IPS-18c (cell line): ENCODE data around the gene CELF4.
A peak's percentile ranks its signal among the peaks of the same experiment; 100 is the strongest.

Experiments
- H3K4me3 ChIP-seq: 2 replicates; pipeline ENCODE4 v1.7.0; 2013; ENCODE audit warnings: low read depth, mild to moderate bottlenecking, low read length, moderate library complexity; ENCODE audit not compliant: insufficient read depth
- H3K9me3 ChIP-seq: one replicate; pipeline ENCODE4 v1.6.1; 2013; ENCODE audit warnings: mild to moderate bottlenecking, low read length, moderate library complexity; ENCODE audit not compliant: control insufficient read depth, insufficient read depth

The CELF4 gene

DNA sequence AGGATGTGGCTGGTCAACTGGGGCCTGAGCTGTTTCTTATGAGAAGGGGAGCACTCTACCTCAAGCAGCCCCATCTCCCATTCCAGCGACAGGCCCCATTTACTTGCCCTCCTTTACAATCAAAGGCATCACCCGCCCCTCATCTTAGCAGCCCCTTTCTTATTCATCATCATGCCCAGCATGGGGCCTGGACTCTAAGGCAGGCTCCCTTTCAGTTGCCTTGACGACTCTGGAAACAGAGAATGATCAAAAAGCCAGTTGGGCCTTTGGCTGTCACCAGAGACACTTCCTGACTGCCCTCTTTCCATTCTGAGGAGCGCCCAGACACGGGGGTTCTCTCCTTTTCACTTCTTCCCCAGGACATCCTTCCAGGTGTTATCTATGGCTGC is 11.2 kb downstream of the CELF4 start:
- no peaks in the 10 kb centered on the region for H3K9me3 ChIP-seq
- peak overlapping the region; percentile 31; the same call in 1 of the 2 replicates for H3K4me3 ChIP-seq

DNA sequence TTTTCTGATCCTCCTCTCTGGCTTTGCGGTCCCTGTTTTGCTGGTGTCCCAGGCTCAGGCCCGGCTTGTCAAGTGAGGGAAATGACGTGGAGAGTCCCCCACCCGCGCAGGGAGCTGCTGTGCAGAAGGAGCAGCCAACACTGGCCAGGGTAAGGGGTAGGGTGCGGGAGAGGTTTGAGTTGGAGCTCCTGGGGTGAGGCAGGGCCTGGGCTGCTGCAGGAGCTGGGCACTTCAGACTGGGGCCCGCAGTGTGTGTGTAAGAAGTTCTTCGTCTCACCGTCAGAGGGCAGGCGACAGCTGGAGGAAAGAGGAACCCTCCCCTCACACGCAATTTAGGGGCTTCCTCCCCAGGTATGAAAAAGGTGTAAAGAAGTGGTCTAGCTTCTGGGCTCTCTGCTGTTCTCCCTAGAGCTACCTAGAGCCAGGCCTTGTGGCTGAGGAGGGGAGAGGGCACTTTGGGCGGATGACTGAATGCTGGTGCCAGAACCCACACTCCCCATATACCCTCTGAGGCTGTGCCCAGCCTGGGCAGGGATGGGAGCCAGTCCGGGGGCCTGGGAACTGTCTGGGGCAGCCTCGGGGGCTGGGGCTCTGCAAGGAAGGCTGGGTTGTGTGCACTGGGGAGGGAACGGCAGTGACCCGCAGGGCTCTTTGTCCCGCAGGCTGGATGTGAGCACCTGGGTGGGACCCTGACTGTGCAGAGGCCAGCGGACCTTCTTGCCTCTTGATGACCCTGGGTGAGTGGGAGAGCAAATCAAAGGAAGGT is 11.8 kb downstream of the CELF4 start:
- H3K4me3 ChIP-seq: peak overlapping the region; percentile 31; the same call in 1 of the 2 replicates
- no peaks in the 10 kb centered on the region for H3K9me3 ChIP-seq

DNA sequence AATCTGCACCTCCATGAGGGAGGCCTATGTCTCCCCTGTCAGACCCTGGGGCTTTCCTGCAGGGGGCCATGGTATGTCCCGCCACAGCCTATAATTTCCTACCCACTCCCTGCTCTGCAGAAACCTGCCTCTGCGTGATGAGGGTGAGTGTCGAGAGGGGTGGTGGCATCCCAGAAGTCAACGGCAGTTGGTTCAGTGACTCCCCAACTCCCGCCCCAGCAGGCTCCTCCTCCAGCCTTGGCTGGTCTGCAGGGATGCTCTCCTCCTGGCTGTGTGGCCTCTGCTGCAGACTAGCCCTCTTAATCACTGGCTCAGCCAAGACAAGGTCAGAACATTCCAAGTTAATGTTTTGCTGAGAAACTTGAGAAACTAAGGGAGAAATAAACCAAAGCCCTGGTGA is 13.3 kb downstream of the CELF4 start:
- Histone ChIP-seq H3K4me3 (no peak overlapping the region), H3K9me3 (no peaks in the 10 kb centered on the region)

DNA sequence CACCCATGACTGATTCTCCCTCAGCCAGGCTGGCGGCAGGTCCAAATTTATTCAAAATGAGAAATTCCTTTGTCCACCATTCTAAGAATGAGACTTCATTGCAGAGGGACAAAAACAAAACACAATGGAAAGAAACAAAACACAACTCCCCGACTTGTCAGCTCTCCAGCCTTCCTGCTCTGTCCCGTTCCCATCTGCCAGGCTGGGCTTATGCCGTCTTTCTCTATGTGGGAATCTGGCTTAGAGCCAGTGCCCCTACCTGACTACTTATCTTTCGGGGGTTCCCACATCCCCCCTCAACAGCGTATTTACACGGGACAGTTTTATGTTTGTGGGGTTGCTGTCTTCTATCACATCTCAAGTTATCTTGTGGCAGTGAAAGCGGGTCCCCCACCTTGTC is 13.8 kb downstream of the CELF4 start:
- Histone ChIP-seq H3K9me3 (no peaks in the 10 kb centered on the region), H3K4me3 (no peak overlapping the region)

DNA sequence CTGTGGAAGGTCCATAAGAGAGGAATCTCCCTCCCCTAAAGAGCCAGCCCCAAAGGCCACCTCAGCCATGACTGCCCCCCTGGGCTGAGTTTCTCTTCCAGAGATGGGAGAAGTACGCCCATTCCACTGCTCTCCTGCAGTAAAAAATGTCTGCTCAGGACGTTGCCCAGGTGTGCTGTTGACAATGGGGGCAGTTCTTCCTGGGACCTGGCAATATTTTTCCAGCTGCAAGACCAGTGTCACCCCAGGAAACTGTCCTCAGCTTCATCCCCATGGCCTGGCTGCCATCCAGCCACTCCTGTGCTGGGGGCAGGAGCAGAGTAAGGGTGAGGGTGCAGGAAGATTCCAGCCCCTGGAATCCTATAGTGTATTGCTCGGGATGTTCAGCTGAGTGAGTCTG is 14.3 kb downstream of the CELF4 start:
- H3K4me3 ChIP-seq: no peak overlapping the region
- no peaks in the 10 kb centered on the region for H3K9me3 ChIP-seq

DNA sequence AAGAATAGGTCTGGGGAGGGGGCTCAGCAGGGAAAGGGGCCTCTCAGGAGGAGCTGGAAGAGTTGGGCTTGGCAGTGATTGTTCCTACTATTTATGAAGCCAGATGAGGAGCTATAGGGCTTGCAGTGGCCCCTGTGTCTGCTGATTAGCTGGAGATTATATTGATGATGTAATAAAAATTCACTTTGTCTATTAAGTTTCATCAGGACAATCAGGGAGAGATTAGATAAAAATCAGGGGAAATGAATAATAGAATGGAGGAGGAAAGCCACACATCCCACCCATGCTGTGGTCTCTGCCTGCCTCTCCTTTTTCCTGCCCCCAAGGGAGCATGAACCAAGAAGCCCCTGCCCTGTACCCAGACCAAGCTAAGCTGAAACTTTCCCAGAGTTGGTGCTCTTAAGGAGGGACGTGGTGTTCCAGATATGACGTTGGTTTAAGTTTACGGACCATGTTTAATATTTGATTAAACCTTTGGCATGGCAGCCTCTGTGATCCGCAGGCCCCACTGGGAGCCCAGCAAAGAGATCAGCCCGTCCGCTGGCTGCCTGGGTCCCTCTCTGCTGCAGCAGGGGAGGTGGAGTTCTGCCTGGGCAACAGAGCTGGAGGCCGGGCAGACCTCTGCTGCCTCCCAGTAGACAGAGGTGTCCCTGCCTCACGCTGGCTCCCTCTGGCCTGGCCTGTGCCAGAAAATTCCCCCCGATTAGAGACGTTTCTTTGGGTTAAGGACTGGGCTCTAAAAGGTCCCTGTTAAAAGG is 15.3 kb downstream of the CELF4 start:
- Histone ChIP-seq H3K4me3 (no peak overlapping the region), H3K9me3 (no peaks in the 10 kb centered on the region)

DNA sequence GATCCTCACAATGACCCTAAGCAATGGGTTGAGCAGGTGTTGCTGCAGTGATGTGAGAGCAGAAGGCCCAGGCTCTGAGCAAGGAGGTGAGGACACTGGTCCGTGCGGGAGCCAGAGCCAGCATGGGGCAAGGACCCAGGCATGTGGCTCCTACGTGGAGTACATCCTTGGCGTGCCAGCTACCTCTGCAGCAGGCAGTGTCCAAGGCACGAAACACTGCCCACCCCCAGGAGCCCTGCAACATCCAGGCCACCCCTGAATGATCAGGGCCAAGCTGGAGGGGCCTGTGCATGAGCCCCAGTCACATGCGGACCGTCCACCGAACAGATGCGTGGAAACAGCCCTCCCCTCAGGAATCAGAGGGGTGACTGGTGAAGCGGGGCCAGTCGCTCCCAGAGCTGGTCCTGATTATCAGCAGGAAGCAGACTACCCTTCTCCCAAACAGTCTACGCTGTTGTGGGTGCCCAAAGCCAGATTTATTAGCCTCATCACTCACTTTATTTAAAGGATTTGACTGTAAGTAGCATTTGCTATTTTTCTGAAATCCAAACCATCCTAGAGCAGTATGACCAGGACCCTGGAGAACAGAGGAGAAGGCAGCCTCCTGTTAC is 16.8 kb downstream of the CELF4 start:
- Histone ChIP-seq H3K4me3 (no peak overlapping the region), H3K9me3 (no peaks in the 10 kb centered on the region)

DNA sequence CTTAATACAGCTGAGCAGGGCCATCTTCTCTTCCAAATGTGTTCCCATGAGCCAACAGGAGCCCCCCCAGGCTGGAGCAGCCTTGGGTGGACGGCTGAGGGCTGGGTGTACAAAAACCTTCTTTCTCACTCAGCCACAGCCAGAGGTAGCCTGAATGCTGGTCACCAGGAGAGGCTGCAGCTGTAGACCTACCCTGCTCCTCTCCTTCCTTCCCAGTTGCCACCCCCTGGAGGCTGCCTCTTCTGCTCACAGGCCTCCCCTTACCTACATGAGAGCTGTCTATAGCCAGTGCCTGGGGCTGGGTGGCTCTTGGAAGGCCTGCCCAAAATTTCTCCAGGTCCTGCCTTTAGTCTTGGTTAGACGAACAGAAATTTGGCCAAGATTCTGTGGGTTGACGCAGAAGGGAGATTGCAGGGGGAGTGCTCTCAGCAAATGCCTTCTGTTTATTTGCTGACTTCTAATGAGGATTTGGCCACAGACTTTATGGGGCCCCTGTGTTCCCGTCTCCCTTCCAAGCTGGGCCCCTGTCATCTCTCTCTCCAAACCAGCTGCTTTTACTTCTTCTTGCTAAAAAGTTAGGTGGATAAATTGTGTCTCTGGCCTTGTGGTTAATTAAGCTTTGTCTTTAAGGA is 18.3 kb downstream of the CELF4 start:
- Histone ChIP-seq H3K9me3 (no peaks in the 10 kb centered on the region), H3K4me3 (no peak overlapping the region)

DNA sequence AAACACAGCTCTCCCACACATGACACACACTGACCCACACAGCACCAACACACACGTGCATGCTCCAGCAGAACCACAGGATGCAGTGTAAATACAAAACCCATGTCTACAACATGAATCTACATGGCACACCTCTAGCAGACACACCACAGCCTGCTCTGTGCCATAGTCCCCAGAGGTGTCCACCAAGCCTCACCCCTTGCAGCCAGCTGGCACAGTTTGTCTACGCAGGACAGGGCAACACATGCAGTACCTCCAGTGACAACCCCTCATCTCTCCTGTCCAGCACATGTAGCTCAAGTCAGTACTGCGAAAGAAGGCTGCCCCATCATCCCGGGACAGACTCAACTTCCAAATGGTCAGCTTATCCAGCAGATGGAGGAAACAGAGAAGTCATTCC is 18.9 kb downstream of the CELF4 start:
- no peak overlapping the region for H3K4me3 ChIP-seq
- H3K9me3 ChIP-seq: no peaks in the 10 kb centered on the region

DNA sequence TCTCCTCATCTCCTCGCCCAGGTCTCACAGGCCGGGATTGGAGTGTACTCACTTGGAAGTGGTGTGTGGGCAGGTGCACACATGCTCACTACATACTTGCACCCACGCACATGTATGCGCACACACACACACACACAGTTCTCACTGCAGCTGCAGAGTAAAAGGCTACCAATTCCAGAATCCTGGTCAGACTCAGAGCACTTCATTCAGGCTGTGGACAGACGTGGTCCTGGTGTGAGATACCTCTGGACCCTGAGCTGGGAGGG is 19.4 kb downstream of the CELF4 start:
- Histone ChIP-seq H3K4me3 (no peak overlapping the region), H3K9me3 (no peaks in the 10 kb centered on the region)

DNA sequence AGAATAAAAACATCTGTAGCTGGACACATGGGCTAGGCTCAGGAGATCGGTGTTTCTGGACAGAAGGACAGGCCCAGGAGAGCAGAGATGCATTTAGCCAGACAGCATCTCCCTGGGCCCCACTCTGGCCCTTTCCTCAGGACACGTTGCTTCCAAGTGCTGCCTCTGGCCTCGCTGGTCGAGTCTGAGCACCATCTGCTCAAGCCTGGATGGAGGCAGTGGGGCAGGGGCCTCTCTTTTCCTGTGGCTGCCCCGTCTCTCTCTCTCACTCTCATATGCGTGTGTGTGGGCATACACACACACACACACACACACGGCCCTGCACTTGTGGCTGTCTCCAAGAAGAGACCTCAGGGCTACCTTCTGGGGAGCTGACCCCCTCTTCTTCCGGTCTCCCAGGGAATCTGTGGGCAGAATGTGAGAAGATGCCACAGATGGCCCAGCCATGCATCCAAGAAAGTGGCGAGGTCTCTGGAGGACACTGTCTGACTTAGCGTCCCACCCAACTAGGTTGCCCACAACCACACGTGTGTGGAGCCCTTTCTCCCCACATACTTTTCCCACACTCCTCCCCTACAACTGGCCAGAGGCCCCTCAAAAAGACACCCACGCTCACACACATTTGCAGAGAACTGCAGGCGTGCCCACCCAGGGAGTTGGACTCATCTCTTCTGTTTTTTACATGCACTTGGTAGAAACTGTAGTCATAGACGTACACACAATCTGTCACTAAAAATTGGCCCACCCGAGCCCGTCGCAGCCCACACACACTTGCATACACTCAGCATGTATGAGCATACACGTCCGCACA is 19.9 kb downstream of the CELF4 start:
- Histone ChIP-seq H3K4me3 (no peak overlapping the region), H3K9me3 (no peaks in the 10 kb centered on the region)

DNA sequence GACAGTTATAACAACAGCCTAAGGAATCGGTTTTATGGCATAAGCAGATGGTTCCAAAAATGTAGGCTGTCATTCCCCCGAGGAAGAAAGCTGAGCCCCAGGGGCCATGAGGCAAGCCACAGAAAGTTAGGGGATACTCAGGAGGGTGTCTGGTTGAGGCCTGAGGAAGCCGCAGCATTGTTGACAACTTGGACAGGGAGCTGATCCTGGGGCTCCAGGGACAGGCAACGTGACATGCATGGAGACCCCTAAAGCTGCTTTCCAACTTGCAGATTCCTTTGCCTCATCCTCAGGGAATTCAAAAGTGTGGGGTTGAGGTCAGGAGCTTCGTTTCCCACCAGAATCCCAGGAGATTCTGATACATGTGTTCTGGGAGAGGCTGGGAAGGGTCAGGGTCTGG is 20.9 kb downstream of the CELF4 start:
- H3K4me3 ChIP-seq: no peak overlapping the region

DNA sequence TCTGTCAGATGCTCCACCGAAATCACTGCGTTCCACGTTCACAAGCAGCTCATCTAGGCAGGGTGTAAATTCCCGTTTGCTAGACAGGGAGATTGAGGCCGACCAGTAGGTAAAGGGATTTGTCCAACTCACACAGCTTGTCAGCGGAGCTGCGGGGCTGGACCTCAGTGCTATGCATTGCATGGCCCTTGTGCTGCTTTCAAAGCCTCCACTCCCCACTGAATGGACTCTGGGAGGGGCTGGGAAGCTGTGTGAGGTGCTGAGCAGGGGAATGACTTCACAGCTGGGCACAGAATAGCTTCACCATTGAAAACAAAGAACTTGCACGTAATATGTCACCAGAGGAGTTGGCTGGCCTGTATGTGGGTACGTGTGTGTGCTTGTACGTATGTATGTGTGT is 21.4 kb downstream of the CELF4 start:
- Histone ChIP-seq H3K4me3 (no peak overlapping the region), H3K9me3 (no peaks in the 10 kb centered on the region)

More for the DNA sequence above, 20.9 kb downstream of the CELF4 start:
- no peaks in the 10 kb centered on the region for H3K9me3 ChIP-seq

DNA sequence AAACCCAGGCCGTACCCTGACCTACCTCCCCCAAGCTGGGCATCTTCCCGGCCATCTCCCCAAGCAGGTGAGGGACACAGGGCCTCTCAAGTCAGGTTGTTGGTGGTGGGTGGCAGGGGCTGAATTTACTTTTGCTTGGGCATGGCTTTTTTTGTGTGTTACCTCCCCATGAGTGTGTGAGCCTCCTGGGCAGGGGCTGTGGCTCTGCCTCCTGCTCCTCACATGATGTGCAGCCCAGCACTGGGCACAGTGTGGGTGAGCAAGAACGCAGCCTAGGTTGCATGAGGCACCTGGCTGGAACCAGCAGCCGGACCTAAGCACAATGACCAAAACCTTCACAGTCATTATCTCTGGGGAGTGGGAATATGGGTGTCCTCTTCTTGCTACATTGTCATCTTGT is 22.3 kb downstream of the CELF4 start:
- no peak overlapping the region for H3K4me3 ChIP-seq
- no peaks in the 10 kb centered on the region for H3K9me3 ChIP-seq

DNA sequence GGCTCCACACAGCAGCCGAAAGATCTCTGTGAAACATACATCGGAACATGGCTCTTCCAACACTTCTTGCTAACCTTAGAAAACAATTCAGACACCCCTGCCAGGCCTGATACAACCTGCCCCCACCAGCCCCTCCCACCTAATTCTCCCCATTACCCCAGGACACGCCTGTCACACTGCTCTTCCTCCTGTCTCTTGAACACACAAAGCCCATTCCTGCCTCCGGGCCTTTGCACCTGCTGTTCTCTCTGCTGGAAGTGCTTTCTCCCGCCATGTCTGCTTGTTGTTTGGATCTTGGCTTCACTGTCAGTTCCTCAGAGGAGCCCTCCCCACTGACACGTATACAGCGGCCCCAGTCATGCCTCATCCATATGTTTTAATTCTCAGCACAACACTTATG is 24.1 kb downstream of the CELF4 start:
- Histone ChIP-seq H3K4me3 (no peak overlapping the region), H3K9me3 (no peaks in the 10 kb centered on the region)

DNA sequence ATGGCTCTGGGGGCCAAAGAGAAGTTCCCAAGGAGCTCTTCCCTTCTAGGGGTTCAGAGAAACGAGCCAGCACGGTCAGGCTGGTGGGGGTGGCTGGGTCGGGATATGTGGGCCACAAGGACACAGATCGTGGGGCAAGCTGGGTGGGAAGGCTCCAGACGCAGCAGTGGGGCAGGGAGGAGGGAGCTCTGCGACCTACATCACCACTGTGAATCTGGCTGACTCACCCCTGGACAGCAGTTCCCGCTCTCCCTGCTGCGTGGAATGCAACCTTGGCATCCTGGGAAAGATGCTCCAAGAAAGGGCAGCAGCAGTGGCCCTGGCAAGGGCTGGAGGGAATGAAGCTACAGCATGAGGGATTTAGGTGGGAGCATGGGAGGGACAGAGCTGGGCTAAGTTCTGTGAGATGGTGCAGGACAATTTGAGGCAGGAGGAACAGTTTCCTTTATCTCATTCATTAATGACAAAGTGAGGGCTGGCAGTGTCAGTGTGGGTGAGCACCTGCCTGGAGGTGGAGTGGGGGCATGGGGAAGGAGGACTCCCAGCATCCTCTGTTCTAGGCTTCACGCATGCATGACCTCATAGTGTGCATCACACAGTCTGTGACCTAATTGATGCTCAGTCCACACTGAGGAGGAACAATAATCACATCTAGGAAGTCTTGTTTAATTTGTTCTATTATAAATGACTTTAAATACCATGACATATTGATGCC is 25.0 kb downstream of the CELF4 start:
- no peak overlapping the region for H3K4me3 ChIP-seq
- H3K9me3 ChIP-seq: no peaks in the 10 kb centered on the region

DNA sequence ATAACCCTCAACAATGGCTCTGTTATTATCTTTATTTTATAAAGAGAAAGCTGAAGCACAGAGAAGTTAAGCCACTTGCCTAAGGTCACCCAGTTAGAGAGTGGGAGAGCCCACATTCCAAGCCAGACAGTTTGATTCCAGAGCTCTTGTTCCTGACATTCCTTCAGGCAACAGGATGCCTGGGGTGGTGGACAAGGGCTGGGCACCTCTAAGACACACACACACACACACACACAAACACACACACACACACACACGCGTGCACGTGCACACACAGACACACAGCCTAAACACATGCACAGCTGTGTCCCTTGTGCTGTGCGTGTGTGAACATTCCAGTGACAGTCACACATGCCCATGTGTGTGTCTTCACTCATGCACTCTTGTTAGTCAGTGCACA is 26.4 kb downstream of the CELF4 start:
- Histone ChIP-seq H3K4me3 (no peak overlapping the region), H3K9me3 (no peaks in the 10 kb centered on the region)
